Activated naive CD4-positive, alpha-beta T cell treated with anti-CD3 and anti-CD28 coated beads, Interleukin-2, amount 10 ng/mL, durations not matched to agents 7 days and 5 days (primary cell): ENCODE measurements around the gene PLEKHA7.

Experiments used
- CTCF ChIA-PET: fragments of 350-600 bp; sonication (Branson Sonifier 250); formaldehyde crosslinking; loops from one replicate; lab custom pipeline; 2021; ENCODE audit warnings: antibody characterized with exemption; lab: Charles Lee
- DNase-seq: peaks from one replicate; pipeline ENCODE4 v3.0.0-alpha.2; 2020
- H3K27ac Mint-ChIP-seq: one replicate; pipeline ENCODE4 v1.8.0; 2021; ENCODE audit warnings: mild to moderate bottlenecking, moderate library complexity, mixed read lengths
- H3K27me3 Mint-ChIP-seq: one replicate; pipeline ENCODE4 v1.8.0; 2021; ENCODE audit warnings: mild to moderate bottlenecking, mixed read lengths
- H3K36me3 Mint-ChIP-seq: one replicate; pipeline ENCODE4 v1.8.0; 2021; ENCODE audit warnings: mixed read lengths
- H3K4me1 Mint-ChIP-seq: one replicate; pipeline ENCODE4 v1.8.0; 2021; ENCODE audit warnings: mixed read lengths
- H3K4me3 Mint-ChIP-seq: one replicate; pipeline ENCODE4 v1.8.0; 2021; ENCODE audit warnings: mild to moderate bottlenecking, moderate library complexity, mixed read lengths
- H3K9me3 Mint-ChIP-seq: one replicate; pipeline ENCODE4 v1.8.0; 2021; ENCODE audit warnings: mixed read lengths

PLEKHA7 gene

DNA sequence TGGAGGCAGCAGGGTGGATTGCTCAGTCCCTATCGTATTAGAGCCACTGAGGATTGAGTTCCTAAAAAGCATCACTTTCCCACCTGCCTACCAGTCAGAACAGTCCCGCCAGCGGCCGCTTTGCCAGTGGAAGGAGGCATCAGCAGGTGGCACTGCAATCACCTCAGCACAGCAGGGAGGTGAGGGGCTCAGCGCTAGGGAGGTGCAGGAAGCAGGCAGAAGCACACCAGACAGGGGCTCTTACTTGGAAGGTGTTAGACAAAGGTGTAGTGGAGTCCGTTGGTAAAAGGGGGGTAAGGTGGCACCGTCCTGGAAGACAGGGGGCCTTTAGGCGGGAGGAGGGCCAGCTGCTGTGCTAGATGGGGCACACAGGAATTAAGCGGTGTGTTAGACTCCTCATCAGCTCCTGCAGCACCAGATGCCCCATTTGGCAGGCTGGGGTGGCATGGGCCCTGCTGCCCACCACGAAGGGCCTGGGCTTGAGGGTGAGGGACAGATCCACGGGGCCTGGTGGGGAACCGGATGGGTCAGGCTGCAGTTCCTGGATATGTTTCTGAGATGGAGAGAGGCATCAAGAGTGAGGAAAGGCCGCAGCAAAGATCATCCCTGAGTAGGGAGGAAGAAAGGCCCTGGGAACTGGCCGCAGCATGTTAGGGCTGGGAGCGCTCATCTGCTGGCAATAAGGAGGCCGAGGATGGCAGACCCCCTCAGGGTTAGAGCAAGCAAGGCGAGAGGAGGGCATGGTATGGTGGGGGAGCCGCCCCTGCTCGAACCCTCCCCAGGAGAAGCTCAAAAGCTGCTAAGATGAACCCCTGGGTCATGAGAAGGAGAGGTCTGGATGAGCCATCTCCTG, 233.3 kb downstream of the PLEKHA7 start:
- Mint-ChIP-seq H3K4me3 (no peak overlapping the region), H3K27ac (no peak overlapping the region), H3K36me3 (no peaks in the 10 kb centered on the region), H3K4me1 (no peaks in the 10 kb centered on the region), H3K9me3 (no peaks in the 10 kb centered on the region), H3K27me3 (no peaks in the 10 kb centered on the region)
- DNase-seq = no peak
- CTCF ChIA-PET = no interaction called here

DNA sequence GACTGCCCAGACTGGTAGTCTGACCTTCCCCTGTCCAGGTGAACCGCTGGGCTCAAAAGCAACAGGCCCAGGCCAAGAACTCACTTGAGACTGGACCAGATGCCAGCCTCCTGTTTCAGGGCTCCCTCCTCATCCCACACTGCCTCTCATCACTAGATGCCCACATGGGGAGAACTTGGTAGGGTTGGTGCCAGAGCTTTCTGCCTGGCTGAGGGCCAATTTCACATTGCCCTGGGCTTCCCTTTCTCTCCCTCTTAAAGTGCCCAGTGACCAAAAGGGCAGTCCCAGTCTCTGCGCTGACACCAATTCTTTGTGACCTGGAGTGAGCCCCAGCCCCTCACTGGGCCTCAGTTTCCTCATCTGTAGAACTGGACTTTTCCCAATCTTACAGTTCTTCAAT, 234.1 kb downstream of the PLEKHA7 start:
- no peak overlapping the region for H3K27ac Mint-ChIP-seq
- no peaks in the 10 kb centered on the region for H3K27me3 Mint-ChIP-seq
- no peaks in the 10 kb centered on the region for H3K9me3 Mint-ChIP-seq
- H3K4me3 Mint-ChIP-seq = no peak overlapping the region
- CTCF ChIA-PET = no interaction called here
- H3K36me3 Mint-ChIP-seq = no peaks in the 10 kb centered on the region
- DNase-seq = no peak
- no peaks in the 10 kb centered on the region for H3K4me1 Mint-ChIP-seq

DNA sequence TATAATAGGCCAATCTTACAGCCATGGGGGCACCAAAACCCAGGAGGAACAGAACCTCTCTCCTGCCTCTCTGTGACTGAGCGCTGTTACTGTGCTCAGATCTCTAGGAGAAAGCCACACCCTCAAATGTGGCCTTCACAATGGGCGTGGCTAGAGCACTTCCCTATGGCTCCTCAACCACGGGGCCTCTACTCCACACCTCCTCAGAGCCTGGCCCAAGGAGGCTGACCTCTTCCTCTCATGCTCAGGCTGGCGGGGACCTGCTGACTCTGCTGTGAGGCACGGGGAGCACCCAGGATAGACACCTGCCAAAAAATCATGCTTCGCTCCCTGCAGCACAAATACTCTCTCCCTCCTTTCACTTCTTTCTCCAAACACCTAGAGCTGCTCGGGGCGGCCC, 234.8 kb downstream of the PLEKHA7 start:
- no peak overlapping the region for H3K27ac Mint-ChIP-seq
- H3K9me3 Mint-ChIP-seq = no peaks in the 10 kb centered on the region
- H3K27me3 Mint-ChIP-seq = peaks cover 7% of the 10 kb centered on the region
- DNase-seq = no peak
- no peaks in the 10 kb centered on the region for H3K4me1 Mint-ChIP-seq
- CTCF ChIA-PET = no interaction called here
- no peaks in the 10 kb centered on the region for H3K36me3 Mint-ChIP-seq
- no peak overlapping the region for H3K4me3 Mint-ChIP-seq

DNA sequence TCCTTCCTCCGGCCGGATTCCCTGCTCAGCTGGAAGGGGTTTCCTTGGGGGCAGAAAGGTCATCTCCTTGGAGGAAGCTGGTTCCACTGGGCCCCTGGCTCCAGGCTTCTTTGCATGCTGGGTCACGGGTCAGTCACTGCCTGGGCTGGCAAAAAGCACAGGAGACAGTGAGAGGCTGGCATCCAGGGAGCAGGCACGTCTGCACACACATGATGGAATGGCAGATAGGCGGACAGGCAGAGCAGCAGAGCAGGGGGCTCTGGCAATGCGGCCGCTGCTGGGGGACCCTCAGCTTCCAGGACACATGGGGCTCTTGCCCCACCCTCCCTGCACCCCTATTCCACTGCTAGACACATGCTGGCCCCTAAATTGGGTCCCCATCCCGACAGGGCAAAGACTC, 235.3 kb downstream of the PLEKHA7 start:
- no peaks in the 10 kb centered on the region for H3K36me3 Mint-ChIP-seq
- CTCF ChIA-PET = interaction anchor here (1.3 kb wide), 1 partner anchor 9 kb away, joined by 4 read pairs; no protein-coding TSS in a partner anchor
- H3K4me1 Mint-ChIP-seq = no peaks in the 10 kb centered on the region
- no peak for DNase-seq
- H3K9me3 Mint-ChIP-seq = no peaks in the 10 kb centered on the region
- H3K27me3 Mint-ChIP-seq = peaks cover 12% of the 10 kb centered on the region
- H3K27ac Mint-ChIP-seq = no peak overlapping the region
- H3K4me3 Mint-ChIP-seq = no peak overlapping the region

DNA sequence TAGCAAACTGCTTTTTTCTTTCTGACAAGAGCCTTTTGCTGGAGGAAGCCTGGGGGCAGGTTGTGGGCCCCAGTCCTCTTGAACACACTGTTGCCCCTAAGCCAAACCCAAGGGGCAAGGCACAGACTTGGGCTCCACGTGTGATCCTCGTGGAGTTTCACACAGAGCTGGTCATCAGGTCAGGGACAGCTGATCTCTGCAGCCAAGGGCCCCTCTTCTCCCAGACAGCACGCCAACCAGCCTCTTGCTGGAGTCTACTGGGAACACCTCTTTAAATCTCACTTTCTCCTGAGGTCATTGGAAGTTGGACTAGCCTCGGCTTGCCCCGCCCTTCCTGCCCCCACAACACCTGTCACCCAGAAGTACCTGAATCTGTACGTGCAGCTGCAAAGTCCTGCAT, 235.9 kb downstream of the PLEKHA7 start:
- Mint-ChIP-seq H3K36me3 (no peaks in the 10 kb centered on the region), H3K27ac (no peak overlapping the region), H3K27me3 (peaks cover 15% of the 10 kb centered on the region), H3K4me3 (no peak overlapping the region), H3K4me1 (no peaks in the 10 kb centered on the region), H3K9me3 (no peaks in the 10 kb centered on the region)
- CTCF ChIA-PET = interaction anchor here (1.3 kb wide), 1 partner anchor 10 kb away, joined by 4 read pairs; no protein-coding TSS in a partner anchor
- no peak for DNase-seq

DNA sequence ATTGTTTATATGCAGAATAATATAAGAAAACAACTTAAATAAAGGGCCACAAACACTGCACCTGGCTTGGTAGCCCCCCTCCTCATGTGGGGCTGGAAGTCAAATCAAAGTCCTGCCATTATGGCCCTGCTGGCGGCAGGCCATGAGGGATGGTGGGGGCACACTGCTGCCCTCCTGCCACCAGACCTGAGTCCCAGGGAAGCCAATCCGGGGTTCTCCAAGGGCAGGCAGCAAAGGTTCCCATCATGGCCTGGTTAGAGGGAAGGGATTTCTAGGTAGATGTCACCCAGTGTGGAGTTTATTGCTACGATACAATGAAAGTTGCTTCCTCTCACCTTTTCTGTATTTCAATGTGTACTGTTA, 236.6 kb downstream of the PLEKHA7 start:
- Mint-ChIP-seq H3K4me3 (no peak overlapping the region), H3K36me3 (no peaks in the 10 kb centered on the region), H3K27ac (no peak overlapping the region), H3K4me1 (no peaks in the 10 kb centered on the region), H3K27me3 (peaks cover 15% of the 10 kb centered on the region), H3K9me3 (no peaks in the 10 kb centered on the region)
- CTCF ChIA-PET = interaction anchor here (1.3 to 1.5 kb wide), 2 partner anchors 8 to 10 kb away, joined by 4 to 6 read pairs; no protein-coding TSS in a partner anchor
- DNase-seq = no peak

DNA sequence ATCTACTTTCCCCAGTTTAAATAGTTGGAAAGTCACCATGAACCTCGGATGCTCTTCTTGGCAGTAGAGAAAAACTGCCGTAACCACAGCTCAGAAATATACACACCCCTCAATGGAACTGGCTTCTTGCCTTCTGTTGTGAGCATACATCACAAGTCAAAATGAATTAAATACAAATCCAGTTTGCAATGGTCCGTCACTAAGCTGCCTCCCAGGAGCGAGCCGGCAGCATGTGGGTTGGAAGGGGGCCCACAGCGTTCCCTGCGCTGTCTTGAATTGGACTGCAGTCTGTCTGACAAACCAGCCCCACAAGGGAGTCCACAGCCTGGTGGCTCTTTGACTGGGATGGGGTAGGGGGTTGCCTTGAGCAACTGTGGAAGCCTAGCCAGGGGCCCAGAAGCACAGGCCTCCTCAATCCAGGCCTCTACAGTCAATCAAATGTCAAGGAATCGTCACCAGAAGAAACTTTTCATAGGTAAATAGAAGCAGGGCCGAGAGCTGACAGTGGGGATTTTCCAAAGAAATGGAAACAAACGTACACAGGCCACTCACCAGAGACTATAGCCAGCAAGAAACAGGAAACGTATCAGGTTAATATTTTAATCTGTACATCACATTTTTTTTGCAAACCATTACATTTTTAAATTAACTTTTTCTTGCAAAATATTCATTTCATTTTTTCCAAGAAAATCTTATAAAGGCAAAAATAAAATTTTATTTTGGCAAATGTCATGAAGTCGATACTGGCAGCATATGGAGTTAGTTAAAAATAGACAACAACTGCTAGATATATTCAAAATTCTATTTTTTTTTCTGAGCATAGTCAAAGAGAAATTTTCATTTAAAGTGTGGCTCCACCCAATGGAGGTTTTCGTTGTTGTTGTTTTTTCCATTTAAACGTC, 237.3 kb downstream of the PLEKHA7 start:
- Mint-ChIP-seq H3K4me1 (no peaks in the 10 kb centered on the region), H3K27me3 (peaks cover 15% of the 10 kb centered on the region), H3K4me3 (no peak overlapping the region), H3K27ac (no peak overlapping the region), H3K36me3 (no peaks in the 10 kb centered on the region), H3K9me3 (no peaks in the 10 kb centered on the region)
- CTCF ChIA-PET = interaction anchor here (1.5 kb wide), 1 partner anchor 8 kb away, joined by 6 read pairs; no protein-coding TSS in a partner anchor
- DNase-seq = no peak

DNA sequence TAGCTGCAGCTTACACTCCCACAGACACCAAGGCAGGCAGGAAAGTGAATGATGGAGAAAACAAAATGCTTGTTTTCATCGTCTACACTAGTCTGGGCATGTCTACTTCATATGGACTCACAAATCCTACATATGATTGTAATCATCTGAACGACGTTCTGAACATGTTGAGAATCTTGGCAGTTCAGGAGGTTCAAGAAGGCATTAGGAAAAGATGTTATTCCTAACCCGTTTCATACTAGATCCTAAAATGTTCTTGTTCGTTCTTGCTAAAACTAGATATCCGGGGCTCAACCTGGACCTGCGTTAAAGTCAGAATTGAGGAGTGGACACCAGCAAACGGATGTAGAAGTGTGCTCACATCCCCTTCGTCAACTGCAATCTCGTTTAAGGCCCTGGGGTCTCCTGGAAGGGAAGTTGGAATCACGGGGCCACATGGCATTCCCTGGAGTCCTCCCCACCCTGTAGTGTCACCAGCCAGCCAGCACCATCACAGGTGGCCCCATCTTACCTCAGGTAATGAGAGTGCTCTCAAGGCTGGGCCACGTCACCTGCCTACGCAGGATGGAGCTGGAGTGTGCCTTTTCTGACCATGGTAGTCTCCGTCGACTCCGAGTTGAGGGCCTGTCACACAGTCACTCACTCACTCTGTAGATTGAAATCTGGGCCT, 238.5 kb downstream of the PLEKHA7 start:
- peaks cover 15% of the 10 kb centered on the region for H3K27me3 Mint-ChIP-seq

DNA sequence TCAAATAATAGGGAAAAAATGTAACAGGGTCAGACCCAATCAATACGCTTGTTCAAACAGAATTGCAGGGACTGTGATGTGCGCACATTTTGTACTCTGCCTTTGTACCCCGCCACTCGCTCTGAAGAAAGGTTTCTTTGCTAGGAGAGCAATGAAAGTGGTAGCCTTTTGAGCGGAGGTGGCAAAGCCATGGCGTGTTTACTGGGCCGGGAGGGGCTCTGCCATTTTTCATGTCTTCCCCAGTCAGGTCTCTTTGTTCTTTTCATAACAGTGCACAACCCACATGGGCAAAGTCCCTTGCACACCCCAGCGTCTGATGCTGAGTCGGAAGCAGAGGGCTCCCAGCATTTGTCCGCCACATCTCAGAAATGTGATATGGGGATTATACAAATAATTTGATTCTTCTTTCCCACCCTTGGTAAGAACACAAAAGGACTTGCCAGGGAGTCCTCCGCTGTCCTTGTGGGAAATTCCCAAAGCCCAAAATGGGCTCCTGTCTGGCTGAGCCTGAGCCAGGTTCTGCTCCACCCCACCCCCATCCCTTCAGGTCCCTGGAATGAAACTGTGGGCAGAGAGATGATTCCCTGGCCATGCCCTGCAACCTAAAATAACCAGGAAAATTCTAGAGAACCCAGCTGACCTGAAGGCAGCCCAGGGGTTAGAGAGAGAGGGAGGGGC, 239.1 kb downstream of the PLEKHA7 start:
- H3K36me3 Mint-ChIP-seq = no peaks in the 10 kb centered on the region
- no peaks in the 10 kb centered on the region for H3K4me1 Mint-ChIP-seq
- peaks cover 15% of the 10 kb centered on the region for H3K27me3 Mint-ChIP-seq
- H3K9me3 Mint-ChIP-seq = no peaks in the 10 kb centered on the region
- no peak overlapping the region for H3K27ac Mint-ChIP-seq
- DNase-seq = no peak
- no peak overlapping the region for H3K4me3 Mint-ChIP-seq
- CTCF ChIA-PET = interaction anchor here (1.7 to 4.9 kb wide), 2 partner anchors 8 to 11 kb away, joined by 10 to 19 read pairs; no protein-coding TSS in a partner anchor

More for the DNA sequence above, 238.5 kb downstream of the PLEKHA7 start:
- Mint-ChIP-seq H3K27ac (no peak overlapping the region), H3K4me1 (no peaks in the 10 kb centered on the region), H3K9me3 (no peaks in the 10 kb centered on the region), H3K4me3 (no peak overlapping the region), H3K36me3 (no peaks in the 10 kb centered on the region)
- DNase-seq = no peak
- CTCF ChIA-PET = interaction anchor here (1.5 to 4.9 kb wide), 2 partner anchors 10 kb away, joined by 6 to 19 read pairs; no protein-coding TSS in a partner anchor

DNA sequence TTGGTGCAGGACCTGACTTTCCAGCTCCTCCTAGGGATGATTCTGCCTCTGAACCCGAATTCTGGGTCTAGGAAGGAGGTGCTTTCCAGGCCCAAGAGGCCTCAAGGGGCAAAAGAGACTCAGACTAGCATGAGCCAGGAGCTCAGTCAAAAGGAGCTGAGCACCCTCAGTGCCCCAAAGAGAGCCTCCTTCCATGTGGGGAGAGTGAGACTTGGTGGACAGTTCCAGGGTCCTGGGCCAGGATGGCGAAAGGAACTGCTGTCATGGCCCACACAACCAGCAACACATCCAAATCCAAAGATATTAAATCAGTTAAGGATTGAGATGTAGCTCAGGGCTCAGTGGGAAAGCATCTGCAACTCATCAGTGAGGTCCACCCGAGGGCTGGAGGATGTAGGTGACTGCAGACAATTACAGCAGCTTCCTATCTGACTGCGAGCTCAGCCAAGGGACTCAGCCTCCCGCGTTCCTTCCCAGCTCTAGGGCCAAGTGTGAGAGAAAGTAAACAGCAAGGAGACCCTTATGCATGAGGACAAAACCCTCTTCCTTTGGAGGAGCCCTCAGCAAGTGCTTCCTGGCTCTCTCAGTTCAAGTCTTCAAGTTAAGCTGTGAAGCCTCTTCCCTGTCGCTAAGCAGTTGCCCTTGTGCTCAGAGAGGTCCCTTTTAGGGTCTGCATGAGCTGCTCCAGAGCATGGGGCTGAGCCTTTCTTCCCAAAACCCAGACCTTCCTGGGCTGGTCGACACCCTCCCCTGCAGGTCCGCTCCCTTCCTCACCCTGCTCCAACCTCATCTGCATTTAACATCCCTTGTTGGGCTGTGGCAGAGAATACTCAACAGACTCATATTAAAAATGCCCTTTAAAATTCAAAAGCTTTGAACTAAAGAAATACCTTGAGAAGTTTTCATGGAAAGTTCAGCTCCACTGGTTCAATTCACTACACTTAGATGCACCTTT, 240.0 kb downstream of the PLEKHA7 start:
- Mint-ChIP-seq H3K4me1 (no peaks in the 10 kb centered on the region), H3K4me3 (no peak overlapping the region), H3K9me3 (no peaks in the 10 kb centered on the region), H3K36me3 (no peaks in the 10 kb centered on the region), H3K27me3 (peaks cover 19% of the 10 kb centered on the region), H3K27ac (no peak overlapping the region)
- CTCF ChIA-PET = interaction anchor here (0.5 to 4.9 kb wide), 4 partner anchors 9 to 312 kb away, joined by 3 to 19 read pairs (median 7); no protein-coding TSS in a partner anchor
- no peak for DNase-seq

DNA sequence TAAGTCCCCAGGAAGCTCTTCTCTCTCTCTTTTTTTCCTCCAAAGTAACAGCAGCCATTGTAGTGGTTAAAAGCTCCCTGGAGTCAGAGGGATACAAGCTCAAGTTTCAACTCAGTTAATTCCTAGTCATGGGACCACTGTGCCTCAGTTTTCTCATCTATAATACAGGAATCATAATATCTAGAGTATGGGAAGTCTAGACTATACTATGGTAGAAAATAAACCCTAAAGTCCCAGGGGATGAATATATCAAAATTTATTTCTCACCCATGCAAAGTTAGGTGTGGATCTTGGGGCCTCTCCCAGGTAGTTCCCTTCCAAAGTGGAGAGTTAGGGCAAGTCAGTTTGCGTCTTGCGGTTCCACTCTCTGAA, 242.1 kb downstream of the PLEKHA7 start:
- Mint-ChIP-seq H3K4me3 (no peak overlapping the region), H3K36me3 (no peaks in the 10 kb centered on the region), H3K9me3 (no peaks in the 10 kb centered on the region), H3K27ac (no peak overlapping the region), H3K27me3 (peaks cover 22% of the 10 kb centered on the region), H3K4me1 (no peaks in the 10 kb centered on the region)
- DNase-seq = no peak
- CTCF ChIA-PET = interaction anchor here (4.9 kb wide), 1 partner anchor 14 kb away, joined by 19 read pairs; no protein-coding TSS in a partner anchor

DNA sequence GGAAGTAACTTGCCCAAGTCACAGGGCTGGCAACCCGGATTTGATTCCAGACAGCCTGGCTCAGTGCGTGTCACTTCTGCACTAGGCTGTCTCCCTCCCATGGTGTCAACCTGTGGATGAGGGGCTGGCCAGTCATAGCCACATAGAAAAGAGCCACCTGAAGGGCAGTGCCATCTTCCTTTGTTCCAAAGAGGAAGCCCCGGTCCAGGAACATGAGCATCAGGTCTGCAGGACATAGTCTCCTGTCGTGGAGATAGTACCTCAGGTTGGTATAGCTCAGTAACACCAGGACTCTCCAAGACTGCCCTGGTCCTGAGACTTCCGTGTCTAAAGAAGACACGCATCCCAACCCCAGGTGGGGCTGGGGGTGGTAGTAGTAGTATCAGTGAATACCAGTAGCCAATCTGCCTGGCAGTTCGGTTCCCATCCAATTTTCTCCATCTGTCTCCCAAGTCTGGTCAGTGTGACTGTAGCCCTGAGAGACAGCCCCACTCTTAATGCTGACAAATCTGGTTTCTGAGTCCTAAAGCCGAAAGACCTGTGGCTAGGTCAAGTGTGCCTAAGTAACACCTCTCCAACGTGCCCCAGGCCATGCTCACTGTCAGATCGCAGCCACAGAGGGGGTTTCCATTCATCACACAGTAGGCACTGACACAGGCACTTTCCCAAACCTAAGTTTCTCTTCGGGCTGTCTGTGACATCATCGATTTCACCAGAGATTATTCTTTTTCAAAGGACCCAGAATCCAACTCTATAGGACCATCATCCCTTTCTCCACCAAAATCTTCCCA, 242.7 kb downstream of the PLEKHA7 start:
- no peaks in the 10 kb centered on the region for H3K36me3 Mint-ChIP-seq
- no peaks in the 10 kb centered on the region for H3K9me3 Mint-ChIP-seq
- DNase-seq = no peak
- no peaks in the 10 kb centered on the region for H3K4me1 Mint-ChIP-seq
- peaks cover 22% of the 10 kb centered on the region for H3K27me3 Mint-ChIP-seq
- CTCF ChIA-PET = interaction anchor here (4.9 kb wide), 1 partner anchor 14 kb away, joined by 19 read pairs; no protein-coding TSS in a partner anchor
- no peak overlapping the region for H3K4me3 Mint-ChIP-seq
- H3K27ac Mint-ChIP-seq = no peak overlapping the region
